Measurements from ENCODE around the gene NT5C2. TPM values are rescaled to one million over a fixed set of nuclear protein-coding genes. Genes with fewer than 3 reads are reported as not detected.

The NT5C2 gene
- total and polyA plus RNA-seq, 2 of the 8 experiments (the other 6 are each of a cell fraction or from before 2014, with no cell fraction given), result 35.2 to 106 TPM

DNA sequence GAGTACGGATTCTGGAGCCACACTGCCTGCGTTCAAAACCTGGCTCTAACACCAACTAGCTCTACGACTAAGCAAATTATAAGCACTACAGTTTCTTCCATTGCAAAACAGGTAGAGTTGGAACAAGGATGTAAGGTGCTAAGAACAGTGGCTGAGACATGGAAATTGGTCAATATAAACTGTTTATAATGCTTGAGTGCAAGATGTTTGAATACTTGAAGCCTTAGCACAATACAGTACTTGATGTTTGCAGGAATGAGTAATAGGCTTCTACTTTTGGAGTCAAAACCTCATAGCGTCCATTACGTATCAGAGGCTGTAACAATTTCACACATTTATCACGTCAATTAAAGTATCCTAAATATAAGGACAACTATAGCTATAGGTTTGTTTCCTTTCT, 6.9 kb downstream of the NT5C2 start:
- Histone ChIP-seq H4K8ac (ENCODE audit: extremely low read depth, insufficient read depth, low read length) (no peak overlapping the region), H3K23me2 (ENCODE audit: low read depth, low read length) (no peaks in the 10 kb centered on the region), H2AFZ (ENCODE audit: low read length) (no peak overlapping the region), H2BK120ac (replicated peaks; ENCODE audit: low read depth, low read length) (no peak overlapping the region), H3K79me1 (ENCODE audit: low read depth, low read length) (no peaks in the 10 kb centered on the region; the same call in 1 of the 2 replicates), H3K27ac (ENCODE audit: low read depth, low read length) (no peak overlapping the region), H3K56ac (replicated peaks; ENCODE audit: insufficient read length, low read depth, low read length) (no peak overlapping the region), H3K9ac (replicated peaks in 1 of 4; ENCODE audit: extremely low read depth in 1 of 4, low read depth in 3 of 4, low read length in 3 of 4) (no peak overlapping the region), H3K4ac (replicated peaks; ENCODE audit: insufficient read length, low read depth, low read length) (no peak overlapping the region), H3K4me3 (ENCODE audit: extremely low read depth in 1 of 4, insufficient read depth in 2 of 4, low read depth in 3 of 4, low read length in 4 of 4) (no peak overlapping the region), H3K23ac (ENCODE audit: insufficient read length) (no peak overlapping the region), H4K5ac (ENCODE audit: insufficient read length, low read depth, low read length) (no peak overlapping the region), H2BK12ac (ENCODE audit: low read depth, low read length) (no peak overlapping the region), H3K4me2 (ENCODE audit: insufficient read depth in 1 of 2, low read depth in 2 of 2, low read length in 2 of 2) (no peak overlapping the region), H3K9me3 (ENCODE audit: insufficient read depth in 2 of 2, low read depth in 1 of 2, low read length in 1 of 2) (no peaks in the 10 kb centered on the region), H2BK20ac (ENCODE audit: low read length) (no peak overlapping the region), H3K79me2 (ENCODE audit: control insufficient read depth in 1 of 2, insufficient read depth in 2 of 2, low read length in 2 of 2) (peaks cover 0 to 94% of the 10 kb centered on the region in 2 experiments; a peak in 2 of 4 replicates), H3K27me3 (replicated peaks in 1 of 4; ENCODE audit: control insufficient read depth in 3 of 4, extremely low read depth in 1 of 4, insufficient read depth in 3 of 4, low read length in 3 of 4) (no peaks in the 10 kb centered on the region), H3K36me3 (ENCODE audit: control insufficient read depth in 2 of 4, insufficient read depth in 4 of 4, low read length in 3 of 4) (peaks cover 0 to 2% (median under 1%) of the 10 kb centered on the region in 4 experiments; a peak in 3 of 8 replicates), H3K14ac (ENCODE audit: insufficient read length) (no peak overlapping the region), H3K4me1 (replicated peaks in 1 of 4; ENCODE audit: control insufficient read depth in 3 of 4, insufficient read depth in 4 of 4, low read length in 3 of 4) (0 out of 7 replicates have a peak, but pooled peaks cover 0 to 5% (median 1%) of the 10 kb centered on the region in 4 experiments), H3K18ac (ENCODE audit: extremely low read depth, low read length) (no peak overlapping the region), H2AK5ac (ENCODE audit: low read depth, low read length) (no peak overlapping the region), H2BK15ac (ENCODE audit: low read length) (no peak overlapping the region), H4K20me1 (replicated peaks in 1 of 2; ENCODE audit: control insufficient read depth in 1 of 2, insufficient read depth in 2 of 2, low read length in 2 of 2) (peaks cover 2% of the 10 kb centered on the region in 2 experiments), H2BK5ac (ENCODE audit: low read depth, low read length) (no peak overlapping the region), H4K91ac (replicated peaks; ENCODE audit: insufficient read length, low read length) (no peak overlapping the region)
- FAIRE-seq, result no peak
- CTCF ChIA-PET (ENCODE audit: partially characterized antibody), result interaction anchor here (0.6 to 4.2 kb wide), 5 partner anchors 17 to 217 kb away, joined by 3 to 24 read pairs (median 9); no protein-coding TSS in a partner anchor
- WGBS, 2 experiments (ENCODE audit: extremely low coverage in 1 of 2, insufficient coverage in 1 of 2, insufficient read length in 1 of 2, insufficient replicate concordance in 2 of 2, low coverage in 1 of 2, low lambda C conversion rate in 2 of 2, missing lambda C conversion rate in 1 of 2), result 95% methylated on average over 6 of the region's 6 CpGs; no CpG with 5 or more reads in 1 of the 2 experiments
- POLR2A ChIA-PET (ENCODE audit: partially characterized antibody), result interaction anchor here (0.7 to 1.2 kb wide), 3 partner anchors 12 to 447 kb away, joined by 4 read pairs; no protein-coding TSS in a partner anchor
- DNase-seq (ENCODE audit: low read depth in 1 of 2, low spot score in 2 of 2), result no peak
- TF ChIP-seq RNF2 (IDR thresholded peaks at IDR 0.05; ENCODE audit: borderline replicate concordance, low read depth, low read length, missing control alignments, poor library complexity, severe bottlenecking) (no peak), CTBP2 (IDR thresholded peaks at IDR 0.05; ENCODE audit: borderline replicate concordance, insufficient read depth, insufficient read length, low read length) (no peak), NANOG (IDR thresholded peaks at IDR 0.05; ENCODE audit: insufficient read depth, low read depth, low read length, poor library complexity, severe bottlenecking) (no peak), HDAC6 (IDR thresholded peaks at IDR 0.05; ENCODE audit: low read depth, low read length) (no peak), KDM5A (IDR thresholded peaks at IDR 0.05; ENCODE audit: low read length) (no peak), TEAD4 (IDR thresholded peaks at IDR 0.05; ENCODE audit: low read depth, low read length) (no peak), ATF2 (IDR thresholded peaks at IDR 0.05; ENCODE audit: low read length) (no peak), CEBPB (IDR thresholded peaks at IDR 0.05; ENCODE audit: low read depth, low read length) (no peak), SP1 (IDR thresholded peaks at IDR 0.05; ENCODE audit: low read depth, low read length) (no peak), SIN3A (conservative IDR thresholded peaks at IDR 0.05 in 1 of 2, IDR thresholded peaks at IDR 0.05 in 1 of 2; ENCODE audit: low read depth in 1 of 2, low read length in 2 of 2) (no peak), POLR2AphosphoS5 (IDR thresholded peaks at IDR 0.05; ENCODE audit: low read depth, low read length) (no peak)
